ENCODE measurements around the gene KIF16B.

- no peak for TF ChIP-seq POLR2A (IDR thresholded peaks at IDR 0.05)
- no peak for TF ChIP-seq CTCF (IDR thresholded peaks at IDR 0.05)
These were observed 327.4 kb downstream of the KIF16B start for GRCh38 chr20:16245879-16246278.

All from lower leg skin (tissue), 3 donors.